DMS79 treated with DMSO at 0.1 percent for 48 hours (cell line): ENCODE results near the gene GPR137.
A peak's percentile ranks its signal among the peaks of the same experiment; 100 is the strongest.

ENCODE experiments used
- DNase-seq: peaks from one replicate; lab custom pipeline; 2025; lab: John Stamatoyannopoulos, UW

The GPR137 gene

GRCh38 chr11:64263947-64264317 lies 21.7 kb upstream of the GPR137 start:
- no peak for DNase-seq

GRCh38 chr11:64264371-64264852 lies 21.2 kb upstream of the GPR137 start:
- no peak for DNase-seq

GRCh38 chr11:64265176-64266160 lies 20.2 kb upstream of the GPR137 start:
- no peak for DNase-seq

GRCh38 chr11:64266339-64266738 lies 19.3 kb upstream of the GPR137 start:
- DNase-seq, result no peak

- DNase-seq, result peak; percentile 78
Measured at GRCh38 chr11:64267207-64267945, 18.3 kb upstream of the GPR137 start.

GRCh38 chr11:64268025-64268892 lies 17.4 kb upstream of the GPR137 start:
- peak; percentile 30 for DNase-seq

GRCh38 chr11:64268893-64269539 lies 16.6 kb upstream of the GPR137 start:
- DNase-seq, result no peak

- peak; percentile 97 for DNase-seq
Measured at GRCh38 chr11:64269540-64270220, 16.0 kb upstream of the GPR137 start.

GRCh38 chr11:64275031-64275800 lies 10.4 kb upstream of the GPR137 start:
- no peak for DNase-seq

- no peak for DNase-seq
Measured at GRCh38 chr11:64275841-64276240, 9.8 kb upstream of the GPR137 start.

GRCh38 chr11:64276653-64277431 lies 8.8 kb upstream of the GPR137 start:
- no peak for DNase-seq

- no peak for DNase-seq
Measured at GRCh38 chr11:64278576-64279190, 7.0 kb upstream of the GPR137 start.

GRCh38 chr11:64281957-64282770 lies 3.5 kb upstream of the GPR137 start:
- DNase-seq, result no peak

- DNase-seq, result no peak
Measured at GRCh38 chr11:64283092-64283491, 2.6 kb upstream of the GPR137 start.

GRCh38 chr11:64284048-64284961 lies 1.3 kb upstream of the GPR137 start, which contains the start of gene BAD:
TSS of gene BAD (minus strand) at chr11:64284665. CDS start at chr11:64284368, 297 bp downstream.
- peak; percentile 94 for DNase-seq
